Gastrocnemius medialis (tissue), 4 donors: ENCODE measurements around the gene PCDHAC1. TPM values are rescaled to one million over a fixed set of nuclear protein-coding genes. Genes with fewer than 3 reads are reported as not detected.

Experiments used
- ATAC-seq, 2 donors: fragments of 150-250 bp; one replicate each; pipeline ENCODE4 v1.9.1; 2016
- DNase-seq, 2 donors: peaks; one replicate each; pipeline ENCODE4 v3.0.0-alpha.2; 2019
- H3K27ac ChIP-seq, 4 donors: fragments of 200-600 bp; sonication (generic); 1 replicate in 1 of 4; 2 replicates in 3 of 4; pipeline ENCODE4 v1.5.1; 2016 to 2018; ENCODE audit warnings: mild to moderate bottlenecking in 2 of 4, moderate library complexity in 1 of 4
- H3K27me3 ChIP-seq, 3 donors: fragments of 200-600 bp; sonication (generic) in 2 of 3; 1 replicate in 1 of 3; 2 replicates in 2 of 3; pipeline versions ENCODE4 v1.5.1 to v1.6.0; 2016 to 2019; ENCODE audit warnings: mild to moderate bottlenecking in 1 of 3, moderate library complexity in 1 of 3
- H3K36me3 ChIP-seq, 2 donors: fragments of 200-600 bp; sonication (generic) in 1 of 2; one replicate each; pipeline ENCODE4 v1.5.1; 2017 to 2018
- H3K4me1 ChIP-seq, 2 donors: fragments of 200-600 bp; sonication (generic) in 1 of 2; one replicate each; pipeline ENCODE4 v1.5.1; 2016 to 2017; ENCODE audit warnings: mild to moderate bottlenecking in 2 of 2
- H3K4me3 ChIP-seq, 4 donors: fragments of 200-600 bp; sonication (generic) in 3 of 4; 1 replicate in 1 of 4; 2 replicates in 3 of 4; pipeline ENCODE4 v1.5.1; 2016 to 2019; ENCODE audit warnings: mild to moderate bottlenecking in 2 of 4
- H3K9me3 ChIP-seq, 3 donors: fragments of 200-600 bp; sonication (generic) in 2 of 3; 1 replicate in 1 of 3; 2 replicates in 2 of 3; pipeline ENCODE4 v1.5.1; 2016 to 2019
- CTCF ChIP-seq, 5 experiments: fragments of 450-650 bp in 3 of 5; fragments of 200-600 bp in 2 of 5; sonication (generic) in 2 of 5; IDR thresholded peaks in 4 of 5; conservative IDR thresholded peaks in 1 of 5; 1 replicate in 4 of 5; 2 replicates in 1 of 5; pipeline ENCODE4 v1.5.1; 2016 to 2019; ENCODE audit warnings: antibody characterized with exemption in 5 of 5, mild to moderate bottlenecking in 3 of 5, moderate library complexity in 3 of 5
- POLR2A ChIP-seq, 2 donors: fragments of 450-650 bp; IDR thresholded peaks; one replicate each; pipeline ENCODE4 v1.6.1; 2017; ENCODE audit warnings: antibody characterized with exemption in 2 of 2, mild to moderate bottlenecking in 2 of 2, moderate library complexity in 2 of 2
- in situ Hi-C, 4 donors: fragments of 200-750 bp; cut with MboI; loops; one replicate each; pipeline versions ENCODE4 v1.15.0 to v1.8.0; 2017; ENCODE audit warnings: low sequenced_read_pairs in 4 of 4
- intact Hi-C: fragments of 100-400 bp; cut with DNase I; formaldehyde crosslinking; loops from one replicate; pipeline ENCODE4 v1.15.1; 2023; ENCODE audit warnings: low total_unique reads
- total RNA-seq, 4 donors: library from RNA; depleted of rRNA; stranded (reverse); fragments of >200 nt; gene quantifications; one replicate each; pipeline versions ENCODE4 v1.1.0 to v1.2.3, GENCODE V29; 2016

The PCDHAC1 gene
- total RNA-seq, 4 donors from 2014 or later, result 0.13 TPM; not detected in 3

- no peak for DNase-seq
- no peak for ATAC-seq
- in situ Hi-C loops, result no loop called here
- Histone ChIP-seq H3K27me3 (no peaks in the 10 kb centered on the region), H3K4me3 (no peak overlapping the region), H3K4me1 (no peaks in the 10 kb centered on the region), H3K9me3 (no peaks in the 10 kb centered on the region), H3K36me3 (no peaks in the 10 kb centered on the region), H3K27ac (no peak overlapping the region)
- intact Hi-C loops, result no loop called here
- no peak for TF ChIP-seq CTCF (IDR thresholded peaks at IDR 0.05 in 4 of 5, conservative IDR thresholded peaks at IDR 0.05 in 1 of 5)
- TF ChIP-seq POLR2A (IDR thresholded peaks at IDR 0.05), result no peak
Measured at GRCh38 chr5:140951636-140952035, 25.5 kb downstream of the PCDHAC1 start.

- in situ Hi-C loops, result no loop called here
- no peak for ATAC-seq
Measured at GRCh38 chr5:140953234-140953633, 27.1 kb downstream of the PCDHAC1 start.

GRCh38 chr5:140962190-140962589 is 36.1 kb downstream of the PCDHAC1 start:
- in situ Hi-C loops (no loop called here), intact Hi-C loops (no loop called here)
- H3K27ac ChIP-seq, result no peak overlapping the region
- TF ChIP-seq POLR2A (IDR thresholded peaks at IDR 0.05), result no peak
- no peak for TF ChIP-seq CTCF (IDR thresholded peaks at IDR 0.05 in 4 of 5, conservative IDR thresholded peaks at IDR 0.05 in 1 of 5)
- H3K9me3 ChIP-seq, result no peaks in the 10 kb centered on the region
- H3K4me3 ChIP-seq, result no peak overlapping the region
- no peak for DNase-seq
- no peak for ATAC-seq
- H3K27me3 ChIP-seq, result peaks cover 5 to 9% (median 6%) of the 10 kb centered on the region in 3 donors
- H3K4me1 ChIP-seq, result no peaks in the 10 kb centered on the region
- H3K36me3 ChIP-seq, result no peaks in the 10 kb centered on the region

More at GRCh38 chr5:140953234-140953633, 27.1 kb downstream of the PCDHAC1 start:
- H3K36me3 ChIP-seq, result no peaks in the 10 kb centered on the region
- H3K9me3 ChIP-seq, result no peaks in the 10 kb centered on the region
- no peak overlapping the region for H3K27ac ChIP-seq
- TF ChIP-seq CTCF (IDR thresholded peaks at IDR 0.05 in 4 of 5, conservative IDR thresholded peaks at IDR 0.05 in 1 of 5) (no peak), POLR2A (IDR thresholded peaks at IDR 0.05) (no peak)
- H3K4me3 ChIP-seq, result no peak overlapping the region
- H3K27me3 ChIP-seq, result no peaks in the 10 kb centered on the region
- intact Hi-C loops, result no loop called here
- no peaks in the 10 kb centered on the region for H3K4me1 ChIP-seq
- no peak for DNase-seq

- no peak for ATAC-seq
- TF ChIP-seq POLR2A (IDR thresholded peaks at IDR 0.05) (no peak), CTCF (IDR thresholded peaks at IDR 0.05 in 4 of 5, conservative IDR thresholded peaks at IDR 0.05 in 1 of 5) (no peak)
- H3K4me1 ChIP-seq, result no peaks in the 10 kb centered on the region
Measured at GRCh38 chr5:140964356-140964755, 38.3 kb downstream of the PCDHAC1 start.

GRCh38 chr5:140965905-140966292 is 39.8 kb downstream of the PCDHAC1 start:
- no peak for DNase-seq
- no peak for ATAC-seq
- no peak overlapping the region for H3K27ac ChIP-seq
- H3K4me1 ChIP-seq, result no peaks in the 10 kb centered on the region
- peak overlapping the region; percentile 54 to 58 (median 56) for H3K4me3 ChIP-seq
- no peaks in the 10 kb centered on the region for H3K9me3 ChIP-seq
- intact Hi-C loops, result no loop called here
- H3K27me3 ChIP-seq, result peaks cover 6 to 15% (median 9%) of the 10 kb centered on the region in 3 donors
- in situ Hi-C loops, result no loop called here
- H3K36me3 ChIP-seq, result no peaks in the 10 kb centered on the region
- TF ChIP-seq POLR2A (IDR thresholded peaks at IDR 0.05), result no peak
- no peak for TF ChIP-seq CTCF (IDR thresholded peaks at IDR 0.05 in 4 of 5, conservative IDR thresholded peaks at IDR 0.05 in 1 of 5)

More at GRCh38 chr5:140964356-140964755, 38.3 kb downstream of the PCDHAC1 start:
- Histone ChIP-seq H3K27ac (no peak overlapping the region), H3K27me3 (peaks cover 6 to 15% (median 9%) of the 10 kb centered on the region in 3 donors), H3K4me3 (no peak overlapping the region), H3K9me3 (no peaks in the 10 kb centered on the region), H3K36me3 (no peaks in the 10 kb centered on the region)
- intact Hi-C loops (no loop called here), in situ Hi-C loops (no loop called here)
- no peak for DNase-seq
